BJ (cell line): ENCODE results near the gene ANO6. TPM values are rescaled to one million over a fixed set of nuclear protein-coding genes. Genes with fewer than 3 reads are reported as not detected.
"Not testable (repeated sequence)": the region's sequence is repeated elsewhere in the genome, so short reads cannot be mapped to it uniquely, and the experiment has no call there.

Experiments used
- CTCF ChIA-PET: fragments of 350-600 bp; formaldehyde crosslinking; extraction: SDS; loops from one replicate; lab custom pipeline; 2021; ENCODE audit warnings: antibody characterized with exemption, inconsistent platforms; lab: Yijun Ruan, JAX
- POLR2A ChIA-PET: fragments of 300-600 bp; sonication (Branson Sonifier 250); formaldehyde crosslinking; extraction: SDS; loops from one replicate; lab custom pipeline; 2021; ENCODE audit warnings: antibody characterized with exemption; lab: Charles Lee
- DNase-seq: peaks from one replicate; pipeline ENCODE4 v3.0.0-alpha.2; 2011; ENCODE audit warnings: low read depth
- H3K27me3 ChIP-seq: 2 replicates; pipeline ENCODE4 v1.6.0; 2011; ENCODE audit warnings: low read length; ENCODE audit not compliant: control insufficient read depth, insufficient read depth
- H3K36me3 ChIP-seq: 2 replicates; pipeline ENCODE4 v1.5.1; 2011; ENCODE audit warnings: low read length; ENCODE audit not compliant: control insufficient read depth, insufficient read depth
- H3K4me3 ChIP-seq: 2 replicates; pipeline ENCODE4 v1.5.1; 2011; ENCODE audit warnings: low read depth, mild to moderate bottlenecking, control low read depth, low read length
- CTCF ChIP-seq: IDR thresholded peaks from 2 replicates; pipeline ENCODE4 v1.5.1; 2011; ENCODE audit warnings: low read depth, mild to moderate bottlenecking, control low read depth, inconsistent platforms, low read length, moderate library complexity; ENCODE audit not compliant: insufficient read depth
- polyA plus RNA-seq: library from polyadenylated mRNA; depleted of rRNA; stranded (reverse); fragments of >200 nt; gene quantifications from 2 replicates; pipeline ENCODE4 v1.2.3, GENCODE V29; 2011

ANO6 gene
- polyA plus RNA-seq, 1 experiment: 45.8 TPM

GRCh38 chr12:45389426-45389825 lies 173.5 kb downstream of the ANO6 start:
- ChIA-PET CTCF (interaction anchor here (0.7 to 3.6 kb wide), 15 partner anchors 9 to 220 kb away, joined by 3 to 42 read pairs (median 4); partner anchors contain the start of gene ANO6), POLR2A (no interaction called here)
- no peak for DNase-seq
- H3K36me3 ChIP-seq: peaks cover 9% of the 10 kb centered on the region
- H3K27me3 ChIP-seq: no peaks in the 10 kb centered on the region
- no peak for TF ChIP-seq CTCF
- no peak overlapping the region for H3K4me3 ChIP-seq

DNA sequence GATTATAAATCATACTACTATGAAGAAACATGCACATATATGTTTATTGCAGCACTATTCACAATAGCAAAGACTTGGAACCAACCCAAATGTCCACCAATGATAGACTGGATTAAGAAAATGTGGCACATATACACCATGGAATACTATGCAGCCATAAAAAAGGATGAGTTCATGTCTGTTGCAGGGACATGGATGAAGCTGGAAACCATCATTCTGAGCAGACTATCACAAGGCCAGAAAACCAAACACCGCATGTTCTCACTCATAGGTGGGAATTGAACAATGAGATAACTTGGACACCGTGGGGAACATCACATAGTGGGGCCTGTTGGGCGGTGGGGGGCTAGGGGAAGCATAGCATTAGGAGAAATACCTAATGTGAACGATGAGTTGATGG lies 181.6 kb downstream of the ANO6 start:
- POLR2A ChIA-PET, H3K27me3 ChIP-seq, H3K36me3 ChIP-seq, H3K4me3 ChIP-seq, CTCF ChIA-PET, DNase-seq: not testable (repeated sequence)

DNA sequence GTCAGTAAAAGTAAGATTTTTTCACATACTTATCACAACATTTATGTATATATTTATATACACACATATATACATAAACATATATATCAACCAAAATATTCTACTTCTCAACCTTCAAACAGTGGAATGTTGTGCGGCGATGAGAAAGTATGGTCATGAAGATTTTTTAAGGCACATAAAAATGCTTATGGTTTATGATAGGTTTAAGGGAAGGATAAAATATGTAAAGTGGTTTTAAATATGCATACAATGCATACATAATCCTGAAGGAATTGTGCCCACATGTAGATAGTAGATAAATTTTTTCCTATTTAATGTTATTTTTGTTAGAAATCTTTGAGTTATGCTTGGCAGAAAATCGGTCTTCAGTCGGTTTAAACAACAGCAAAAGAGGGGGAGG lies 182.7 kb downstream of the ANO6 start:
- DNase-seq: no peak
- TF ChIP-seq CTCF: no peak

DNA sequence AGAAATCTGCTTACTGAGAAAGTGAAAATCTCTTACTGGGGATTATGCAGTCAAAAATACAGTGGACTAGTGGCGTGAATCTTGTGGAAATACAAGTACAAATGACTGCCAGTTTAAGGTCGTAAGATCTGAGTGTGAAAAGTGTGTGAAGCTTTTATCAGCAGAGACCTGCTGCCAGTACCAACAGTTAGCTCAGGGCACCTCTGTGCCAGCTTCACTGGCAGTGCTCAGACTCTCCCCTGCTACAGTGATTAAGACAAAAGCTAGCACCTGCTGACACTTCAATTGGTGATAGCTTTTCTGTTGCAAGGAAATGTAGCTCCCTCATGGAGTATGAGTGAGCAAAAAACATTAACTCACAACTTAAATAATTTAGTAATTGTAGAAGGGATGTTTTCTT lies 185.1 kb downstream of the ANO6 start:
- no peak for DNase-seq
- no peaks in the 10 kb centered on the region for H3K27me3 ChIP-seq
- no peak overlapping the region for H3K4me3 ChIP-seq
- POLR2A ChIA-PET: no interaction called here
- CTCF ChIA-PET: interaction anchor here (1.4 to 1.6 kb wide), 2 partner anchors 13 to 218 kb away, joined by 4 to 6 read pairs; no protein-coding TSS in a partner anchor
- peaks cover 3% of the 10 kb centered on the region for H3K36me3 ChIP-seq
- TF ChIP-seq CTCF: no peak

More for the DNA sequence above, 182.7 kb downstream of the ANO6 start:
- no peak overlapping the region for H3K4me3 ChIP-seq
- H3K36me3 ChIP-seq: peaks cover 1% of the 10 kb centered on the region
- CTCF ChIA-PET: interaction anchor here (0.9 to 1.5 kb wide), 2 partner anchors 9 kb away, joined by 4 to 7 read pairs; no protein-coding TSS in a partner anchor
- no peaks in the 10 kb centered on the region for H3K27me3 ChIP-seq
- POLR2A ChIA-PET: no interaction called here

- DNase-seq: no peak
- Histone ChIP-seq H3K4me3 (no peak overlapping the region), H3K27me3 (no peaks in the 10 kb centered on the region), H3K36me3 (peaks cover 3% of the 10 kb centered on the region)
- no peak for TF ChIP-seq CTCF
- POLR2A ChIA-PET: no interaction called here
- CTCF ChIA-PET: interaction anchor here (1.1 kb wide), 1 partner anchor 219 kb away, joined by 3 read pairs; no protein-coding TSS in a partner anchor
Measured at GRCh38 chr12:45402288-45402687, 186.4 kb downstream of the ANO6 start.
